Testis (tissue), 3 donors: ENCODE measurements around the gene CALHM3. TPM values are rescaled to one million over a fixed set of nuclear protein-coding genes. Genes with fewer than 3 reads are reported as not detected.
"Not testable (repeated sequence)": the region's sequence is repeated elsewhere in the genome, so short reads cannot be mapped to it uniquely, and the experiment has no call there.

Experiments
- DNase-seq: peaks from one replicate; pipeline ENCODE4 v3.0.0-alpha.2; 2019
- H3K27ac ChIP-seq, 2 donors: fragments of 200-600 bp; sonication (generic); one replicate each; pipeline ENCODE4 v1.5.1; 2019
- H3K27me3 ChIP-seq: fragments of 200-600 bp; sonication (generic); one replicate; pipeline ENCODE4 v1.5.1; 2019
- H3K36me3 ChIP-seq: fragments of 200-600 bp; sonication (generic); one replicate; pipeline ENCODE4 v1.5.1; 2017; ENCODE audit warnings: low read depth; ENCODE audit errors: missing control alignments
- H3K4me1 ChIP-seq: fragments of 200-600 bp; sonication (generic); one replicate; pipeline ENCODE4 v1.5.1; 2019
- H3K4me3 ChIP-seq, 2 donors: fragments of 200-600 bp; sonication (generic); one replicate each; pipeline ENCODE4 v1.5.1; 2017 to 2019
- H3K9me3 ChIP-seq: fragments of 200-600 bp; sonication (generic); one replicate; pipeline ENCODE4 v1.5.1; 2017
- POLR2A ChIP-seq: fragments of 450-650 bp; IDR thresholded peaks from one replicate; pipeline ENCODE4 v1.6.1; 2017; ENCODE audit warnings: antibody characterized with exemption, mild to moderate bottlenecking, moderate library complexity
- WGBS, 2 donors: methylation state at CpG; one replicate each; pipeline ENCODE4 v1.1.5; 2018; 5-methylcytosine and 5-hydroxymethylcytosine counted together
- intact Hi-C: fragments of 100-400 bp; cut with DNase I; formaldehyde crosslinking; loops from one replicate; pipeline ENCODE4 v1.15.1; 2023; ENCODE audit warnings: low total_unique reads
- polyA plus RNA-seq: library from polyadenylated mRNA; stranded (reverse); fragments of 350-450 nt; fragmentation: Illumina TruSeq; extraction: RNeasy Lipid Tissue Mini Kit (QIAGEN cat#74804); gene quantifications from one replicate; pipeline ENCODE4 v1.2.3, GENCODE V29; 2014; ENCODE audit warnings: low read depth, low replicate concordance; ENCODE audit not compliant: insufficient read depth
- total RNA-seq, 2 donors: library from RNA; depleted of rRNA; stranded (reverse); fragments of >200 nt; gene quantifications; one replicate each; pipeline ENCODE4 v1.2.3, GENCODE V29; 2016
- TF ChIP-seq, protein P1 (sequence below), 3 experiments: fragments of 450-650 bp in 2 of 3; fragments of 200-600 bp in 1 of 3; sonication (generic) in 1 of 3; IDR thresholded peaks; one replicate each; pipeline ENCODE4 v1.5.1; 2016 to 2019; ENCODE audit warnings: antibody characterized with exemption in 3 of 3, mild to moderate bottlenecking in 2 of 3, moderate library complexity in 1 of 3

The CALHM3 gene
- total and polyA plus RNA-seq, 3 donors from 2014 or later = 0.39 to 0.93 (median 0.88) TPM

- Histone ChIP-seq H3K27me3 (no peaks in the 10 kb centered on the region), H3K4me3 (no peak overlapping the region), H3K4me1 (no peaks in the 10 kb centered on the region), H3K9me3 (no peaks in the 10 kb centered on the region), H3K27ac (no peak overlapping the region), H3K36me3 (no peaks in the 10 kb centered on the region)
- no peak for DNase-seq
- intact Hi-C loops = no loop called here
- 28 to 56% methylated on average over 2 to 5 of the region's 5 CpGs for WGBS, 2 donors
- no peak for TF ChIP-seq POLR2A
- TF ChIP-seq, protein P1, sequence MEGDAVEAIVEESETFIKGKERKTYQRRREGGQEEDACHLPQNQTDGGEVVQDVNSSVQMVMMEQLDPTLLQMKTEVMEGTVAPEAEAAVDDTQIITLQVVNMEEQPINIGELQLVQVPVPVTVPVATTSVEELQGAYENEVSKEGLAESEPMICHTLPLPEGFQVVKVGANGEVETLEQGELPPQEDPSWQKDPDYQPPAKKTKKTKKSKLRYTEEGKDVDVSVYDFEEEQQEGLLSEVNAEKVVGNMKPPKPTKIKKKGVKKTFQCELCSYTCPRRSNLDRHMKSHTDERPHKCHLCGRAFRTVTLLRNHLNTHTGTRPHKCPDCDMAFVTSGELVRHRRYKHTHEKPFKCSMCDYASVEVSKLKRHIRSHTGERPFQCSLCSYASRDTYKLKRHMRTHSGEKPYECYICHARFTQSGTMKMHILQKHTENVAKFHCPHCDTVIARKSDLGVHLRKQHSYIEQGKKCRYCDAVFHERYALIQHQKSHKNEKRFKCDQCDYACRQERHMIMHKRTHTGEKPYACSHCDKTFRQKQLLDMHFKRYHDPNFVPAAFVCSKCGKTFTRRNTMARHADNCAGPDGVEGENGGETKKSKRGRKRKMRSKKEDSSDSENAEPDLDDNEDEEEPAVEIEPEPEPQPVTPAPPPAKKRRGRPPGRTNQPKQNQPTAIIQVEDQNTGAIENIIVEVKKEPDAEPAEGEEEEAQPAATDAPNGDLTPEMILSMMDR (IDR thresholded peaks at IDR 0.05) = no peak
Observed at GRCh38 chr10:103492655-103493261, 13.7 kb upstream of the CALHM3 start.

- no peaks in the 10 kb centered on the region for H3K9me3 ChIP-seq
- H3K4me3 ChIP-seq = no peak overlapping the region
- no peak for TF ChIP-seq POLR2A
- TF ChIP-seq, protein P1 (IDR thresholded peaks at IDR 0.05) = no peak
- intact Hi-C loops = no loop called here
- H3K27ac ChIP-seq = no peak overlapping the region
- 53 to 57% methylated on average over 7 of the region's 7 CpGs for WGBS, 2 donors
- no peaks in the 10 kb centered on the region for H3K27me3 ChIP-seq
- DNase-seq = no peak
- no peaks in the 10 kb centered on the region for H3K36me3 ChIP-seq
- no peaks in the 10 kb centered on the region for H3K4me1 ChIP-seq
Observed at GRCh38 chr10:103491729-103492364, 12.8 kb upstream of the CALHM3 start.

- no peak for DNase-seq
- H3K27me3 ChIP-seq = no peaks in the 10 kb centered on the region
- intact Hi-C loops = no loop called here
- no peaks in the 10 kb centered on the region for H3K9me3 ChIP-seq
- no peak overlapping the region for H3K27ac ChIP-seq
- 88 to 94% methylated on average over 1 of the region's 1 CpG for WGBS, 2 donors
- no peak overlapping the region for H3K4me3 ChIP-seq
- H3K4me1 ChIP-seq = no peaks in the 10 kb centered on the region
- no peak for TF ChIP-seq POLR2A
- TF ChIP-seq, protein P1 (IDR thresholded peaks at IDR 0.05) = no peak
- H3K36me3 ChIP-seq = no peaks in the 10 kb centered on the region
Observed at GRCh38 chr10:103490986-103491314, 11.9 kb upstream of the CALHM3 start.

GRCh38 chr10:103487410-103487708 is 8.3 kb upstream of the CALHM3 start:
- Histone ChIP-seq H3K27me3 (no peaks in the 10 kb centered on the region), H3K36me3 (no peaks in the 10 kb centered on the region), H3K9me3 (no peaks in the 10 kb centered on the region), H3K4me1 (no peaks in the 10 kb centered on the region), H3K27ac (no peak overlapping the region), H3K4me3 (no peak overlapping the region)
- intact Hi-C loops = no loop called here
- TF ChIP-seq, protein P1 (IDR thresholded peaks at IDR 0.05) = no peak
- no peak for TF ChIP-seq POLR2A
- WGBS, 2 donors = 92 to 95% methylated on average over 2 of the region's 2 CpGs
- no peak for DNase-seq

GRCh38 chr10:103486635-103487409 is 7.8 kb upstream of the CALHM3 start:
- H3K4me1 ChIP-seq, DNase-seq, H3K27ac ChIP-seq, H3K36me3 ChIP-seq, H3K4me3 ChIP-seq, H3K27me3 ChIP-seq, intact Hi-C loops, H3K9me3 ChIP-seq: not testable (repeated sequence)
- WGBS, 2 donors = 92% methylated on average over 7 to 8 of the region's 8 CpGs
